SK-N-SH (cell line): ENCODE results near the gene CCL28. TPM values are rescaled to one million over a fixed set of nuclear protein-coding genes. Genes with fewer than 3 reads are reported as not detected.

ENCODE experiments used
- CTCF ChIA-PET: fragments of 300-600, 350-600 bp; formaldehyde crosslinking; extraction: SDS; loops from one replicate; lab custom pipeline; 2021; lab: Yijun Ruan, JAX
- POLR2A ChIA-PET: fragments of 350-600 bp; sonication (Branson Sonifier 250); formaldehyde crosslinking; extraction: SDS; loops from one replicate; lab custom pipeline; 2020; ENCODE audit warnings: antibody characterized with exemption, inconsistent platforms; lab: Yijun Ruan, JAX
- DNase-seq: peaks from one replicate; pipeline ENCODE4 v3.0.0; 2012
- H2AFZ ChIP-seq: fragments of 200-600 bp; sonication (generic); 2 replicates; pipeline ENCODE4 v1.8.1; 2016; ENCODE audit warnings: antibody characterized with exemption, mild to moderate bottlenecking, low read depth
- H3F3A ChIP-seq: fragments of 200-600 bp; sonication (generic); replicated peaks from 2 replicates; pipeline ENCODE3; 2016; ENCODE audit warnings: antibody characterized with exemption, mild to moderate bottlenecking; ENCODE audit not compliant: insufficient read depth
- H3K27ac ChIP-seq, 2 experiments: fragments of 200-500 bp in 1 of 2; fragments of 200-600 bp in 1 of 2; sonication (Bioruptor generic) in 1 of 2; sonication (generic), shearing (Covaris generic) in 1 of 2; 2 replicates each; pipeline versions ENCODE4 v1.5.1 to v1.6.1; 2014 to 2016; ENCODE audit warnings: low read depth in 2 of 2, inconsistent platforms in 1 of 2, low read length in 1 of 2, mild to moderate bottlenecking in 1 of 2, mixed read lengths in 1 of 2
- H3K27me3 ChIP-seq: fragments of 200-600 bp; sonication (generic), shearing (Covaris generic); 2 replicates; pipeline ENCODE4 v1.6.1; 2016; ENCODE audit warnings: mixed run types; ENCODE audit not compliant: insufficient read depth
- H3K36me3 ChIP-seq, 2 experiments: fragments of 200-500 bp in 1 of 2; fragments of 200-600 bp in 1 of 2; sonication (Bioruptor generic) in 1 of 2; sonication (generic) in 1 of 2; replicated peaks in 1 of 2; 2 replicates each; pipeline versions ENCODE3 to v1.5.1; 2014 to 2016; ENCODE audit warnings: low read length in 1 of 2, mild to moderate bottlenecking in 1 of 2; ENCODE audit not compliant: insufficient read depth in 2 of 2, control insufficient read depth in 1 of 2
- H3K4me1 ChIP-seq, 2 experiments: fragments of 200-500 bp in 1 of 2; fragments of 200-600 bp in 1 of 2; sonication (Bioruptor generic) in 1 of 2; sonication (generic), shearing (Covaris generic) in 1 of 2; 2 replicates each; pipeline versions ENCODE4 v1.5.1 to v1.6.1; 2014 to 2016; ENCODE audit warnings: low read depth in 1 of 2, low read length in 1 of 2, mixed run types in 1 of 2; ENCODE audit not compliant: insufficient read depth in 2 of 2, control insufficient read depth in 1 of 2
- H3K4me2 ChIP-seq: fragments of 200-600 bp; sonication (generic), shearing (Covaris generic); 2 replicates; pipeline ENCODE4 v1.6.1; 2017; ENCODE audit warnings: mixed run types
- H3K4me3 ChIP-seq, 2 experiments: fragments of 200-500 bp in 1 of 2; fragments of 200-600 bp in 1 of 2; sonication (Bioruptor generic) in 1 of 2; sonication (generic), shearing (Covaris generic) in 1 of 2; 2 replicates each; pipeline versions ENCODE4 v1.5.1 to v1.8.1; 2014 to 2016; ENCODE audit warnings: low read depth in 2 of 2, inconsistent platforms in 1 of 2, low read length in 1 of 2, mild to moderate bottlenecking in 1 of 2, mixed read lengths in 1 of 2, moderate library complexity in 1 of 2
- H3K79me2 ChIP-seq: fragments of 200-600 bp; sonication (generic); 2 replicates; pipeline ENCODE4 v1.8.1; 2017; ENCODE audit warnings: mild to moderate bottlenecking; ENCODE audit not compliant: insufficient read depth
- H3K9ac ChIP-seq: fragments of 200-600 bp; sonication (generic); 2 replicates; pipeline ENCODE4 v1.6.1; 2017; ENCODE audit warnings: mixed run types
- H3K9me2 ChIP-seq: fragments of 200-600 bp; sonication (generic); 2 replicates; pipeline ENCODE4 v1.6.1; 2017; ENCODE audit warnings: mixed run types
- H3K9me3 ChIP-seq: fragments of 200-600 bp; sonication (generic); 2 replicates; pipeline ENCODE4 v1.6.1; 2017; ENCODE audit warnings: mixed run types, mild to moderate bottlenecking, moderate library complexity
- H4K20me1 ChIP-seq: fragments of 200-600 bp; sonication (generic); 2 replicates; pipeline ENCODE4 v1.6.1; 2017; ENCODE audit warnings: mild to moderate bottlenecking, mixed run types; ENCODE audit not compliant: insufficient read depth
- EP300 ChIP-seq, 2 experiments: IDR thresholded peaks; 2 replicates each; pipeline versions ENCODE4 v1.4.0 to v1.6.1; 2012; ENCODE audit warnings: borderline replicate concordance in 1 of 2, low read depth in 1 of 2, low read length in 1 of 2
- FOSL2 ChIP-seq: IDR thresholded peaks from 2 replicates; pipeline ENCODE4 v1.4.0; 2012; ENCODE audit warnings: low read depth, mild to moderate bottlenecking, moderate library complexity, borderline replicate concordance
- GATA2 ChIP-seq: sonication (generic); formaldehyde crosslinking; IDR thresholded peaks from 2 replicates; pipeline ENCODE4 v1.5.0; 2020; ENCODE audit warnings: mild to moderate bottlenecking, missing genetic modification reagents
- MAX ChIP-seq: IDR thresholded peaks from 2 replicates; pipeline ENCODE4 v1.4.0; 2012; ENCODE audit warnings: low read depth
- MEF2A ChIP-seq: IDR thresholded peaks from 2 replicates; pipeline ENCODE4 v1.4.0; 2012; ENCODE audit warnings: low read depth, borderline replicate concordance
- MXI1 ChIP-seq: IDR thresholded peaks from 2 replicates; pipeline ENCODE4 v1.6.1; 2012; ENCODE audit warnings: mild to moderate bottlenecking, low read depth, low read length, improper control_type of control experiment
- NRF1 ChIP-seq: IDR thresholded peaks from 2 replicates; pipeline ENCODE4 v1.6.1; 2012; ENCODE audit warnings: low read depth, mild to moderate bottlenecking, low read length
- RAD21 ChIP-seq: IDR thresholded peaks from 2 replicates; pipeline ENCODE4 v1.6.1; 2012; ENCODE audit warnings: mild to moderate bottlenecking, low read length
- RCOR1 ChIP-seq: fragments of 150-350 bp; IDR thresholded peaks from 2 replicates; pipeline ENCODE4 v1.6.1; 2017; ENCODE audit warnings: antibody characterized with exemption, low read length
- REST ChIP-seq: IDR thresholded peaks from 2 replicates; pipeline ENCODE4 v1.6.1; 2012; ENCODE audit warnings: mild to moderate bottlenecking, low read depth, low read length, moderate library complexity
- SIN3A ChIP-seq: IDR thresholded peaks from 2 replicates; pipeline ENCODE4 v1.6.1; 2012; ENCODE audit warnings: low read depth, mild to moderate bottlenecking, low read length, moderate library complexity, borderline replicate concordance
- SMC3 ChIP-seq: IDR thresholded peaks from 2 replicates; pipeline ENCODE4 v1.6.1; 2012; ENCODE audit warnings: low read depth, low read length, improper control_type of control experiment
- TAF1 ChIP-seq: IDR thresholded peaks from 2 replicates; pipeline ENCODE4 v1.6.1; 2012; ENCODE audit warnings: low read depth, mild to moderate bottlenecking, low read length, moderate library complexity, borderline replicate concordance
- USF1 ChIP-seq: IDR thresholded peaks from 2 replicates; pipeline ENCODE4 v1.4.0; 2012; ENCODE audit warnings: low read depth, borderline replicate concordance
- USF2 ChIP-seq: fragments of 150-350 bp; IDR thresholded peaks from 2 replicates; pipeline ENCODE4 v1.6.1; 2017; ENCODE audit warnings: antibody characterized with exemption, low read length, low read depth, borderline replicate concordance
- YY1 ChIP-seq: IDR thresholded peaks from 2 replicates; pipeline ENCODE4 v1.4.0; 2012; ENCODE audit warnings: low read depth, mild to moderate bottlenecking
- WGBS: methylation state at CpG from one replicate; pipeline ENCODE4 v1.1.6; 2017; ENCODE audit warnings: low lambda C conversion rate; 5-methylcytosine and 5-hydroxymethylcytosine counted together
- polyA plus RNA-seq, 3 experiments: library from polyadenylated mRNA; depleted of rRNA; stranded (reverse); fragments of >200 nt; gene quantifications; 2 replicates each; pipeline ENCODE4 v1.2.3, GENCODE V29; 2012

Gene CCL28
- polyA plus RNA-seq, 1 of the 3 experiments (the other 2 are of a cell fraction): not detected

- no peaks in the 10 kb centered on the region for H3K9me3 ChIP-seq
- H3K79me2 ChIP-seq: no peaks in the 10 kb centered on the region
- no peaks in the 10 kb centered on the region for H4K20me1 ChIP-seq
- no peaks in the 10 kb centered on the region for H3K27me3 ChIP-seq
- H3K27ac ChIP-seq: no peak overlapping the region
- H3K9ac ChIP-seq: no peak overlapping the region
- H3K4me3 ChIP-seq: no peak overlapping the region
- POLR2A ChIA-PET: no interaction called here
- DNase-seq: no peak
- WGBS: 26% methylated on average over 1 of the region's 1 CpG
- no peaks in the 10 kb centered on the region for H3K4me1 ChIP-seq
- TF ChIP-seq GATA2 (CRISPR knock-in tag): no peak
- CTCF ChIA-PET: no interaction called here
- no peaks in the 10 kb centered on the region for H3F3A ChIP-seq
- no peaks in the 10 kb centered on the region for H3K36me3 ChIP-seq
- H3K9me2 ChIP-seq: no peaks in the 10 kb centered on the region
- no peak overlapping the region for H3K4me2 ChIP-seq
- no peak overlapping the region for H2AFZ ChIP-seq
These were observed 58.5 kb downstream of the CCL28 start for GRCh38 chr5:43353668-43354067.

GRCh38 chr5:43352915-43353314 lies 59.3 kb downstream of the CCL28 start:
- CTCF ChIA-PET: interaction anchor here (1.5 kb wide), 1 partner anchor 37 kb away, joined by 3 read pairs; no protein-coding TSS in a partner anchor
- no peaks in the 10 kb centered on the region for H3K9me2 ChIP-seq
- H3K79me2 ChIP-seq: no peaks in the 10 kb centered on the region
- H3K4me2 ChIP-seq: no peak overlapping the region
- POLR2A ChIA-PET: no interaction called here
- 8% methylated on average over 2 of the region's 2 CpGs for WGBS
- H3K9me3 ChIP-seq: no peaks in the 10 kb centered on the region
- no peaks in the 10 kb centered on the region for H3K27me3 ChIP-seq
- no peak for DNase-seq
- no peaks in the 10 kb centered on the region for H3K4me1 ChIP-seq
- H3K36me3 ChIP-seq: no peaks in the 10 kb centered on the region
- no peak overlapping the region for H3K9ac ChIP-seq
- no peak overlapping the region for H2AFZ ChIP-seq
- H3K27ac ChIP-seq: no peak overlapping the region
- no peaks in the 10 kb centered on the region for H3F3A ChIP-seq
- no peak overlapping the region for H3K4me3 ChIP-seq
- H4K20me1 ChIP-seq: no peaks in the 10 kb centered on the region
- TF ChIP-seq NRF1 (no peak), EP300 (IDR thresholded peaks at IDR 0.05; ENCODE audit: borderline replicate concordance in 1 of 2, low read depth in 1 of 2, low read length in 1 of 2) (no peak), MAX (no peak), USF1 (no peak), USF2 (no peak), RAD21 (no peak), YY1 (no peak), MEF2A (no peak), MXI1 (no peak), FOSL2 (no peak), SMC3 (no peak), TAF1 (no peak), RCOR1 (no peak), SIN3A (no peak), REST (no peak)
